Immature natural killer cell (primary cell): ENCODE results near the gene ETV6. TPM values are rescaled to one million over a fixed set of nuclear protein-coding genes. Genes with fewer than 3 reads are reported as not detected.

Experiments
- DNase-seq, 3 donors: peaks; one replicate each; pipeline ENCODE4 v3.0.0; 2022; ENCODE audit warnings: mixed read lengths in 1 of 3
- H3K27ac Mint-ChIP-seq, 6 donors: one replicate each; pipeline ENCODE4 v1.8.0; 2020; ENCODE audit warnings: mixed read lengths in 6 of 6, mild to moderate bottlenecking in 5 of 6, inconsistent platforms in 4 of 6, moderate library complexity in 3 of 6
- H3K27me3 Mint-ChIP-seq, 3 donors: one replicate each; pipeline ENCODE4 v1.8.0; 2020 to 2021; ENCODE audit warnings: low read depth in 3 of 3, mild to moderate bottlenecking in 3 of 3, mixed read lengths in 3 of 3, moderate library complexity in 3 of 3, inconsistent platforms in 1 of 3
- H3K36me3 Mint-ChIP-seq, 3 donors: one replicate each; pipeline ENCODE4 v1.8.0; 2020; ENCODE audit warnings: mixed read lengths in 3 of 3, inconsistent platforms in 2 of 3, mild to moderate bottlenecking in 2 of 3
- H3K4me1 Mint-ChIP-seq, 2 donors: one replicate each; pipeline ENCODE4 v1.8.0; 2020; ENCODE audit warnings: inconsistent platforms in 2 of 2, mild to moderate bottlenecking in 2 of 2, mixed read lengths in 2 of 2, moderate library complexity in 1 of 2
- H3K4me3 Mint-ChIP-seq, 5 donors: one replicate each; pipeline ENCODE4 v1.8.0; 2020; ENCODE audit warnings: mild to moderate bottlenecking in 5 of 5, mixed read lengths in 5 of 5, inconsistent platforms in 3 of 5, moderate library complexity in 3 of 5
- H3K9me3 Mint-ChIP-seq, 6 donors: one replicate each; pipeline ENCODE4 v1.8.0; 2020; ENCODE audit warnings: mild to moderate bottlenecking in 6 of 6, mixed read lengths in 6 of 6, inconsistent platforms in 4 of 6, moderate library complexity in 3 of 6
- polyA plus RNA-seq, 3 donors: library from polyadenylated mRNA; unstranded; fragments of 300-500 nt; fragmentation: Illumina TruSeq; gene quantifications; one replicate each; pipeline ENCODE4 v1.2.3, GENCODE V29; 2021

The ETV6 gene
- polyA plus RNA-seq, 3 donors from 2014 or later: 3.0 to 5.4 (median 3.2) TPM

GRCh38 chr12:11713202-11713601 is 63.7 kb downstream of the ETV6 start:
- no peak overlapping the region for H3K27ac Mint-ChIP-seq
- H3K27me3 Mint-ChIP-seq: peaks cover 0 to 3% (median 0%) of the 10 kb centered on the region in 3 donors
- DNase-seq: no peak
- no peak overlapping the region for H3K4me3 Mint-ChIP-seq
- H3K9me3 Mint-ChIP-seq: no peaks in the 10 kb centered on the region
- H3K36me3 Mint-ChIP-seq: peaks cover 4 to 10% (median 7%) of the 10 kb centered on the region in 3 donors
- peaks cover 20 to 22% of the 10 kb centered on the region in 2 donors for H3K4me1 Mint-ChIP-seq

- no peak for DNase-seq
- no peaks in the 10 kb centered on the region for H3K9me3 Mint-ChIP-seq
- H3K27me3 Mint-ChIP-seq: peaks cover 0 to 3% (median 0%) of the 10 kb centered on the region in 3 donors
- H3K27ac Mint-ChIP-seq: peak overlapping the region in 1 of 6 donors; percentile 51
- peaks cover 4 to 10% (median 7%) of the 10 kb centered on the region in 3 donors for H3K36me3 Mint-ChIP-seq
- peaks cover 15 to 32% of the 10 kb centered on the region in 2 donors for H3K4me1 Mint-ChIP-seq
- no peak overlapping the region for H3K4me3 Mint-ChIP-seq
Measured at GRCh38 chr12:11714626-11715025, 65.2 kb downstream of the ETV6 start.

GRCh38 chr12:11715621-11716020 is 66.1 kb downstream of the ETV6 start:
- H3K36me3 Mint-ChIP-seq: peaks cover 4 to 10% (median 7%) of the 10 kb centered on the region in 3 donors
- H3K4me3 Mint-ChIP-seq: no peak overlapping the region
- peaks cover 0 to 3% (median 0%) of the 10 kb centered on the region in 3 donors for H3K27me3 Mint-ChIP-seq
- DNase-seq: no peak
- H3K27ac Mint-ChIP-seq: no peak overlapping the region
- H3K9me3 Mint-ChIP-seq: no peaks in the 10 kb centered on the region
- peaks cover 15 to 35% of the 10 kb centered on the region in 2 donors for H3K4me1 Mint-ChIP-seq

- Mint-ChIP-seq H3K9me3 (no peaks in the 10 kb centered on the region), H3K27me3 (peaks cover 0 to 4% (median 0%) of the 10 kb centered on the region in 3 donors), H3K36me3 (peaks cover 4 to 10% (median 7%) of the 10 kb centered on the region in 3 donors), H3K27ac (no peak overlapping the region), H3K4me3 (no peak overlapping the region), H3K4me1 (peaks cover 13 to 31% of the 10 kb centered on the region in 2 donors)
- no peak for DNase-seq
Measured at GRCh38 chr12:11716794-11717518, 67.5 kb downstream of the ETV6 start.

GRCh38 chr12:11717519-11717961 is 68.1 kb downstream of the ETV6 start:
- H3K4me3 Mint-ChIP-seq: no peak overlapping the region
- H3K27ac Mint-ChIP-seq: no peak overlapping the region
- peaks cover 12 to 34% of the 10 kb centered on the region in 2 donors for H3K4me1 Mint-ChIP-seq
- no peaks in the 10 kb centered on the region for H3K9me3 Mint-ChIP-seq
- H3K36me3 Mint-ChIP-seq: peaks cover 4 to 10% (median 7%) of the 10 kb centered on the region in 3 donors
- peaks cover 0 to 4% (median 0%) of the 10 kb centered on the region in 3 donors for H3K27me3 Mint-ChIP-seq
- no peak for DNase-seq

GRCh38 chr12:11718105-11718504 is 68.6 kb downstream of the ETV6 start:
- H3K27me3 Mint-ChIP-seq: peaks cover 0 to 4% (median 0%) of the 10 kb centered on the region in 3 donors
- H3K27ac Mint-ChIP-seq: no peak overlapping the region
- H3K9me3 Mint-ChIP-seq: no peaks in the 10 kb centered on the region

GRCh38 chr12:11718768-11719253 is 69.3 kb downstream of the ETV6 start:
- H3K27ac Mint-ChIP-seq: no peak overlapping the region
- H3K27me3 Mint-ChIP-seq: peaks cover 0 to 4% (median 0%) of the 10 kb centered on the region in 3 donors
- peaks cover 4 to 10% (median 4%) of the 10 kb centered on the region in 3 donors for H3K36me3 Mint-ChIP-seq
- H3K9me3 Mint-ChIP-seq: no peaks in the 10 kb centered on the region
- DNase-seq: no peak
- H3K4me3 Mint-ChIP-seq: no peak overlapping the region
- peaks cover 12 to 25% of the 10 kb centered on the region in 2 donors for H3K4me1 Mint-ChIP-seq

More at GRCh38 chr12:11718105-11718504, 68.6 kb downstream of the ETV6 start:
- peaks cover 12 to 30% of the 10 kb centered on the region in 2 donors for H3K4me1 Mint-ChIP-seq
- no peak for DNase-seq
- peaks cover 4 to 10% (median 4%) of the 10 kb centered on the region in 3 donors for H3K36me3 Mint-ChIP-seq
- H3K4me3 Mint-ChIP-seq: no peak overlapping the region

GRCh38 chr12:11719678-11720099 is 70.2 kb downstream of the ETV6 start:
- Mint-ChIP-seq H3K9me3 (no peaks in the 10 kb centered on the region), H3K4me3 (no peak overlapping the region), H3K27ac (peak overlapping the region in 1 of 6 donors; percentile 3), H3K36me3 (peaks cover under 1 to 5% (median under 1%) of the 10 kb centered on the region in 3 donors), H3K27me3 (peaks cover 0 to 4% (median 0%) of the 10 kb centered on the region in 3 donors), H3K4me1 (peaks cover 12 to 25% of the 10 kb centered on the region in 2 donors)
- DNase-seq: no peak

GRCh38 chr12:11722071-11722470 is 72.6 kb downstream of the ETV6 start:
- H3K27ac Mint-ChIP-seq: no peak overlapping the region
- DNase-seq: no peak
- H3K9me3 Mint-ChIP-seq: no peaks in the 10 kb centered on the region
- H3K36me3 Mint-ChIP-seq: peaks cover 0 to 6% (median 3%) of the 10 kb centered on the region in 3 donors
- H3K27me3 Mint-ChIP-seq: peaks cover 0 to 1% (median 0%) of the 10 kb centered on the region in 3 donors
- H3K4me1 Mint-ChIP-seq: peaks cover 22 to 35% of the 10 kb centered on the region in 2 donors
- H3K4me3 Mint-ChIP-seq: no peak overlapping the region

GRCh38 chr12:11722578-11723138 is 73.2 kb downstream of the ETV6 start:
- no peak overlapping the region for H3K27ac Mint-ChIP-seq
- H3K36me3 Mint-ChIP-seq: peaks cover 0 to 6% (median 3%) of the 10 kb centered on the region in 3 donors
- peaks cover 24 to 41% of the 10 kb centered on the region in 2 donors for H3K4me1 Mint-ChIP-seq
- DNase-seq: no peak
- peaks cover 0 to 1% (median 0%) of the 10 kb centered on the region in 3 donors for H3K27me3 Mint-ChIP-seq
- no peaks in the 10 kb centered on the region for H3K9me3 Mint-ChIP-seq
- no peak overlapping the region for H3K4me3 Mint-ChIP-seq

GRCh38 chr12:11723993-11724392 is 74.5 kb downstream of the ETV6 start:
- no peak for DNase-seq
- Mint-ChIP-seq H3K27me3 (peaks cover 0 to 1% (median 0%) of the 10 kb centered on the region in 3 donors), H3K9me3 (no peaks in the 10 kb centered on the region), H3K36me3 (peaks cover 0 to 6% (median 3%) of the 10 kb centered on the region in 3 donors), H3K4me1 (peaks cover 22 to 39% of the 10 kb centered on the region in 2 donors), H3K4me3 (peak overlapping the region in 1 of 5 donors; percentile 8), H3K27ac (no peak overlapping the region)

GRCh38 chr12:11724888-11725311 is 75.4 kb downstream of the ETV6 start:
- Mint-ChIP-seq H3K27ac (no peak overlapping the region), H3K4me3 (no peak overlapping the region), H3K9me3 (no peaks in the 10 kb centered on the region), H3K27me3 (peaks cover 0 to 1% (median 0%) of the 10 kb centered on the region in 3 donors), H3K4me1 (peaks cover 27 to 39% of the 10 kb centered on the region in 2 donors), H3K36me3 (peaks cover 0 to 6% (median 3%) of the 10 kb centered on the region in 3 donors)
- no peak for DNase-seq

- Mint-ChIP-seq H3K27ac (peak overlapping the region in 1 of 6 donors; percentile 67), H3K27me3 (peaks cover 0 to 1% (median 0%) of the 10 kb centered on the region in 3 donors), H3K4me3 (no peak overlapping the region), H3K4me1 (peaks cover 29 to 45% of the 10 kb centered on the region in 2 donors), H3K9me3 (no peaks in the 10 kb centered on the region), H3K36me3 (peaks cover 0 to 6% (median 3%) of the 10 kb centered on the region in 3 donors)
- DNase-seq: no peak
Measured at GRCh38 chr12:11725686-11726085, 76.2 kb downstream of the ETV6 start.

- Mint-ChIP-seq H3K27me3 (peaks cover 0 to 1% (median 0%) of the 10 kb centered on the region in 3 donors), H3K27ac (peak overlapping the region in 1 of 6 donors; percentile 22), H3K4me3 (no peak overlapping the region), H3K4me1 (peaks cover 39 to 55% of the 10 kb centered on the region in 2 donors), H3K36me3 (peaks cover 0 to 6% (median 3%) of the 10 kb centered on the region in 3 donors), H3K9me3 (no peaks in the 10 kb centered on the region)
- DNase-seq: no peak
Measured at GRCh38 chr12:11726659-11727058, 77.2 kb downstream of the ETV6 start.
